BLaER1 (cell line): Measurements from ENCODE around the gene RIPPLY2.

ENCODE experiments used
- H3K27ac ChIP-seq: shearing (Covaris generic); formaldehyde crosslinking; 2 replicates; pipeline ENCODE4 v1.8.1; 2022
- H3K27me3 ChIP-seq: shearing (Covaris generic); formaldehyde crosslinking; 2 replicates; pipeline ENCODE4 v1.8.1; 2022
- H3K36me3 ChIP-seq: shearing (Covaris generic); formaldehyde crosslinking; 2 replicates; pipeline ENCODE4 v1.8.1; 2022
- H3K4me1 ChIP-seq: shearing (Covaris generic); formaldehyde crosslinking; 2 replicates; pipeline ENCODE4 v1.8.1; 2022
- H3K4me2 ChIP-seq: shearing (Covaris generic); formaldehyde crosslinking; 2 replicates; pipeline ENCODE4 v1.8.1; 2022
- H3K4me3 ChIP-seq: shearing (Covaris generic); formaldehyde crosslinking; 2 replicates; pipeline ENCODE4 v1.8.1; 2022
- H3K9ac ChIP-seq: shearing (Covaris generic); formaldehyde crosslinking; 2 replicates; pipeline ENCODE4 v1.8.1; 2022
- H3K9me3 ChIP-seq: shearing (Covaris generic); formaldehyde crosslinking; 2 replicates; pipeline ENCODE4 v1.8.1; 2022
- H4K20me1 ChIP-seq: shearing (Covaris generic); formaldehyde crosslinking; 2 replicates; pipeline ENCODE4 v1.8.1; 2022
- Cebpa-rat ChIP-seq: shearing (Covaris generic); IDR thresholded peaks from 2 replicates; pipeline ENCODE4 v1.8.1; 2022

The RIPPLY2 gene

DNA sequence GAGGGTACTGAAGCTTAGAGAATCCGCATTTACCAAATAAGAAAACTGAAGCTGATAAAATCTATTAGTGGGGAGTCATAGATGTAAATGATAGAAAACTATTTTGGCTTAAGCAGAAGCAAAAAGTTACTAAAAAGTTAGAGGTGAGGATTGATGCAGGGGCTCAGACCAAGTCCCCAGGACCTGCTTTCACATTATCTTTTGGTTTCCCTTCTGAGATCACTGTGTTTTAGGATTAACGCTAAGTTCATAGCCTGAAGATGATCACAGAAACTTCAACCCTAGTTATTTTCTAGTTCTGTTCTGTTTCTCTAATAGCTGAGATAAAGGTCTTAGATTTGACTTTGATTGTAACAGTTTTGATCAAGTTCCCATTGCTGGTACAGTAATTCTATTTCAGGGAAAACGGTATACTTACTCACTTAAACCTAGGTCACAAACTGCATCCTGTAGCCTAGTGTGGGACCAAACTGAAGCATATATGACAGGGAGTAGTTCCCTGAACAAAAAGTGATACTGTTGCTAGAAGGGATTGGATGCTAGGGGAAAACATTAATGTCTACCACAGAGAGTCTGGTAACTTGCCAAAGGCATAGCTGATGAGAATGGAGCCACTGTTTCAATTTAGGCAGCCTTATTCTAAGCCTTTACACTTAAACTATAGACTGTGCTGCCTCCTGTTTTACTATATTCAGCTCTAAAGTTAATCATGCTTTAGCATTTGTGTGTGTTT, 19.4 kb downstream of the RIPPLY2 start:
- no peak overlapping the region for H3K4me3 ChIP-seq
- no peak overlapping the region for H3K4me2 ChIP-seq
- H3K27ac ChIP-seq, result no peak overlapping the region
- H3K27me3 ChIP-seq, result no peaks in the 10 kb centered on the region
- peaks cover 28% of the 10 kb centered on the region for H3K36me3 ChIP-seq
- TF ChIP-seq Cebpa-rat, result no peak
- no peaks in the 10 kb centered on the region; the same call in 1 of the 2 replicates for H3K4me1 ChIP-seq
- H4K20me1 ChIP-seq, result no peaks in the 10 kb centered on the region
- H3K9me3 ChIP-seq, result peaks cover 12% of the 10 kb centered on the region
- H3K9ac ChIP-seq, result no peak overlapping the region

GRCh38 chr6:83873869-83874268, 20.7 kb downstream of the RIPPLY2 start:
- no peak for TF ChIP-seq Cebpa-rat
- no peaks in the 10 kb centered on the region for H3K27me3 ChIP-seq
- H3K9ac ChIP-seq, result no peak overlapping the region
- H3K9me3 ChIP-seq, result no peaks in the 10 kb centered on the region; the same call in 1 of the 2 replicates
- H3K4me1 ChIP-seq, result no peaks in the 10 kb centered on the region; the same call in 1 of the 2 replicates
- peaks cover 3% of the 10 kb centered on the region; the same call in 1 of the 2 replicates for H4K20me1 ChIP-seq
- no peak overlapping the region for H3K4me2 ChIP-seq
- H3K27ac ChIP-seq, result no peak overlapping the region
- H3K4me3 ChIP-seq, result no peak overlapping the region
- peaks cover 16% of the 10 kb centered on the region for H3K36me3 ChIP-seq

DNA sequence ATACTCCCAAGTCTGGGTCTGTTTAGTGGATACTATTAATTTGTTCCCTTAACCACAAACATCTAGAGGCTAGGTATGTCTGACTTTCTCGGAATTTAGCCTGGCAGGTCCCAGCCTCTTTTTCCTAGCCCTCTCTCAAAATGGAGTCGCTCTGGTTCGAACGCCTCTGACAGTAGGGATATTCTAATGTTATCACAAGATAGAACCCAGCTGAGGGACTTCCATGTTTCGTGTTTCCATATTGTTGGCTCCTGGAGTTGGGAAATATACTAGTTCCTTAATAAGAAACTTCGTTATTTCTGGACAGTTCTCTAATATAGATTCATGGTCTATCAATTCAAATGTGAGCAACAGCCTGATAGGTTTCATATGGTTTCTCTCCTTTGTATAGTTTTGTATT, 22.7 kb downstream of the RIPPLY2 start:
- no peak overlapping the region for H3K27ac ChIP-seq
- H4K20me1 ChIP-seq, result peaks cover 22% of the 10 kb centered on the region; the same call in 1 of the 2 replicates
- no peak for TF ChIP-seq Cebpa-rat

GRCh38 chr6:83878902-83879644, 25.9 kb downstream of the RIPPLY2 start:
- no peaks in the 10 kb centered on the region for H3K9me3 ChIP-seq
- no peaks in the 10 kb centered on the region for H3K27me3 ChIP-seq
- H3K36me3 ChIP-seq, result no peaks in the 10 kb centered on the region; the same call in 1 of the 2 replicates
- no peak overlapping the region for H3K9ac ChIP-seq
- TF ChIP-seq Cebpa-rat, result no peak
- no peak overlapping the region for H3K4me3 ChIP-seq
- H3K4me1 ChIP-seq, result no peaks in the 10 kb centered on the region
- no peak overlapping the region for H3K27ac ChIP-seq
- peaks cover 30% of the 10 kb centered on the region; the same call in 1 of the 2 replicates for H4K20me1 ChIP-seq
- no peak overlapping the region for H3K4me2 ChIP-seq

More for the DNA sequence above, 22.7 kb downstream of the RIPPLY2 start:
- Histone ChIP-seq H3K9me3 (no peaks in the 10 kb centered on the region), H3K36me3 (peaks cover 4% of the 10 kb centered on the region; the same call in 1 of the 2 replicates), H3K4me1 (no peaks in the 10 kb centered on the region; the same call in 1 of the 2 replicates), H3K4me2 (no peak overlapping the region), H3K9ac (no peak overlapping the region), H3K27me3 (no peaks in the 10 kb centered on the region), H3K4me3 (no peak overlapping the region)

DNA sequence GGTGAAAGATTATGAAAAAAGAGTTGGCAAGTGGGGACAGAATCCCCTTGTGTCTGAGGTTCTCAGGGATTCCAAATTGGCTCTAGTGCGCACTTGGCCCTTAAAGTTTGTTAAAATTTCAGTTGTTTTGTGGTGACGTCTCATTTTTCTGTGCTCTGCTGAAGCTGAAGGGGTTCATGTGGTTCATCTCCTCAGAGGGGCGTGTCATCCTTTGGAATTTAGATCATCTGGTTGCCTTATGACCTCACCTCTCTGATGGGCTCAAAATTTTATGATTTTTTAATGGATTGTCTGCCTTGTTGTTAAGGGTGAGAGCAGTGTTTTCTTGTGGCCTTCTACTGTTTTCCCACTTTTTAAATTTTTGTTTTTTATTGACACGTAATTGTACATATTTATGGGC, 26.6 kb downstream of the RIPPLY2 start:
- H3K4me1 ChIP-seq, result no peaks in the 10 kb centered on the region
- no peaks in the 10 kb centered on the region; the same call in 1 of the 2 replicates for H3K36me3 ChIP-seq
- H3K27ac ChIP-seq, result no peak overlapping the region
- no peaks in the 10 kb centered on the region for H3K9me3 ChIP-seq
- H3K9ac ChIP-seq, result no peak overlapping the region
- no peak for TF ChIP-seq Cebpa-rat
- H3K4me3 ChIP-seq, result no peak overlapping the region
- peaks cover 30% of the 10 kb centered on the region; the same call in 1 of the 2 replicates for H4K20me1 ChIP-seq
- no peak overlapping the region for H3K4me2 ChIP-seq
- H3K27me3 ChIP-seq, result no peaks in the 10 kb centered on the region

DNA sequence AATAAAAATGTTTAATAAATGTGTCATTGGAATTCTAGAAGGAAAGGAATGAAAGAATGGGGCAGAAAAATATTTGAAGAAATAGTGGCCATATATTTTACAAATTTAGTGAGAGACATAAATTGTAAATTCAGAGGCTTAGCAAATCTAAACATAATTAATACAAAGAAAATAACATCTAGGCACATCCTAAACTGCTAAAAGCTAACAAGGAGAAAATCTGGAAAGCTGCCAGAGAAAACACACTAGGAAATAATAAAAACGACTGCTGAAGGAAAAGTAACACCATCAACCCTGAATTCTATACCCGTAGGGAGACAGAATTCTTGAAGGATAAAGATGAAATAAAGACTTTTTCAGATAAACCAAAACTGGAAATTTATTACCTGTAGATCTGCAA, 30.1 kb downstream of the RIPPLY2 start:
- Histone ChIP-seq H3K9ac (no peak overlapping the region), H3K27me3 (no peaks in the 10 kb centered on the region), H3K9me3 (no peaks in the 10 kb centered on the region), H3K27ac (no peak overlapping the region), H3K4me1 (no peaks in the 10 kb centered on the region), H3K36me3 (no peaks in the 10 kb centered on the region), H3K4me2 (no peak overlapping the region), H4K20me1 (peaks cover 42% of the 10 kb centered on the region; the same call in 1 of the 2 replicates), H3K4me3 (no peak overlapping the region)
- TF ChIP-seq Cebpa-rat, result no peak

- no peak overlapping the region for H3K4me3 ChIP-seq
- no peaks in the 10 kb centered on the region for H3K4me1 ChIP-seq
- no peak for TF ChIP-seq Cebpa-rat
- H3K36me3 ChIP-seq, result no peaks in the 10 kb centered on the region
- no peak overlapping the region for H3K4me2 ChIP-seq
- H3K27ac ChIP-seq, result no peak overlapping the region
- H3K9me3 ChIP-seq, result peaks cover 6% of the 10 kb centered on the region
- H4K20me1 ChIP-seq, result peaks cover 32% of the 10 kb centered on the region; the same call in 1 of the 2 replicates
- no peaks in the 10 kb centered on the region for H3K27me3 ChIP-seq
- H3K9ac ChIP-seq, result no peak overlapping the region
These were observed 31.4 kb downstream of the RIPPLY2 start for GRCh38 chr6:83884523-83884922.

DNA sequence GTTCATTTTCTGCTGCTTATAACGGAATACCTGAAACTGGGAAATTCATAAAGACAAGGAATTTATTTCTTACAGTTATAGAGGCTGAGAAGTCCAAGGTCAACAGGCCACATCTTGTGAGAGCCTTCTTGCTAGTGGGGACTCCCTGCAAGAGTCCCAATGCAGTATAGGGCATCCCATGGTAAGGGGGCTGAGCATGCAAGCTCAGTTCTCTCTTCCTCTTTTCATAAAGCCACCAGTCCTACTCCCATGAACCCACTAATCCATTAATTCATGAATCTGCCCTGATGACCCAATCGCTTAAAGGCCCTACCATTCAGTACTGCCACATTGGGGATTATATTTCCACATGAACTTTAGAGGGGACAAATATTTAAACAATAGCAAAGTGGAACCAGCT, 32.8 kb downstream of the RIPPLY2 start:
- peaks cover 19% of the 10 kb centered on the region; the same call in 1 of the 2 replicates for H4K20me1 ChIP-seq
- no peaks in the 10 kb centered on the region for H3K4me1 ChIP-seq
- peaks cover 8% of the 10 kb centered on the region for H3K9me3 ChIP-seq
- H3K27me3 ChIP-seq, result no peaks in the 10 kb centered on the region
- no peaks in the 10 kb centered on the region for H3K36me3 ChIP-seq
- no peak overlapping the region for H3K4me3 ChIP-seq
- no peak overlapping the region for H3K4me2 ChIP-seq
- H3K9ac ChIP-seq, result no peak overlapping the region
- H3K27ac ChIP-seq, result no peak overlapping the region
- TF ChIP-seq Cebpa-rat, result no peak

- Histone ChIP-seq H3K27me3 (no peaks in the 10 kb centered on the region), H3K9ac (no peak overlapping the region), H3K4me3 (no peak overlapping the region), H3K4me1 (no peaks in the 10 kb centered on the region), H3K36me3 (no peaks in the 10 kb centered on the region), H4K20me1 (peaks cover 20% of the 10 kb centered on the region; the same call in 1 of the 2 replicates), H3K9me3 (peaks cover 8% of the 10 kb centered on the region), H3K27ac (no peak overlapping the region), H3K4me2 (no peak overlapping the region)
- TF ChIP-seq Cebpa-rat, result no peak
These were observed 36.5 kb downstream of the RIPPLY2 start for GRCh38 chr6:83889621-83890020.

DNA sequence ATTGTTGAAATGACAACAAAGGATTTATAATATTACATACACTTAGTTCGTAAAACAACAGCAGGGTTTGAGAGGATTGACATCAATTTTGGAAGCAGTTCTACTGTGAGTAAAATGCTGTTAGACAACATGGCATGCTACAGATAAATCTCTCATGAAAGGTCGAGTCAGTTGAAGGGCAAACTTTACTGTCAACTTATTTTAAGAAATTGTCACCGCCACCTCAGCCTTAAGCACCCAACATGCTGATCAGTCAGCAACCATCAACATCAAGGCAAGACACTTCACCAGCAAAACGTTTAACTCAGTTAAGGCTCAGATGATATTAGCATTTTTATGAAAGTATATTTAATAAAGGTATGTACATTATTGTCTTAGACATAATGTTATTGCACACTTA, 37.4 kb downstream of the RIPPLY2 start:
- H3K9ac ChIP-seq, result no peak overlapping the region
- no peak overlapping the region for H3K27ac ChIP-seq
- peaks cover 16% of the 10 kb centered on the region; the same call in 1 of the 2 replicates for H4K20me1 ChIP-seq
- H3K4me2 ChIP-seq, result no peak overlapping the region
- TF ChIP-seq Cebpa-rat, result no peak
- no peaks in the 10 kb centered on the region for H3K36me3 ChIP-seq
- no peaks in the 10 kb centered on the region for H3K4me1 ChIP-seq
- H3K9me3 ChIP-seq, result peaks cover 8% of the 10 kb centered on the region
- H3K27me3 ChIP-seq, result no peaks in the 10 kb centered on the region
- H3K4me3 ChIP-seq, result no peak overlapping the region
